Fibroblast of skin of left quadriceps (primary cell): Measurements from ENCODE around the gene KIF2C.

Experiments used
- DNase-seq, 2 experiments: peaks; one replicate each; pipeline ENCODE4 v3.0.0-alpha.2; 2013; ENCODE audit warnings: low read depth in 2 of 2

The KIF2C gene

DNA sequence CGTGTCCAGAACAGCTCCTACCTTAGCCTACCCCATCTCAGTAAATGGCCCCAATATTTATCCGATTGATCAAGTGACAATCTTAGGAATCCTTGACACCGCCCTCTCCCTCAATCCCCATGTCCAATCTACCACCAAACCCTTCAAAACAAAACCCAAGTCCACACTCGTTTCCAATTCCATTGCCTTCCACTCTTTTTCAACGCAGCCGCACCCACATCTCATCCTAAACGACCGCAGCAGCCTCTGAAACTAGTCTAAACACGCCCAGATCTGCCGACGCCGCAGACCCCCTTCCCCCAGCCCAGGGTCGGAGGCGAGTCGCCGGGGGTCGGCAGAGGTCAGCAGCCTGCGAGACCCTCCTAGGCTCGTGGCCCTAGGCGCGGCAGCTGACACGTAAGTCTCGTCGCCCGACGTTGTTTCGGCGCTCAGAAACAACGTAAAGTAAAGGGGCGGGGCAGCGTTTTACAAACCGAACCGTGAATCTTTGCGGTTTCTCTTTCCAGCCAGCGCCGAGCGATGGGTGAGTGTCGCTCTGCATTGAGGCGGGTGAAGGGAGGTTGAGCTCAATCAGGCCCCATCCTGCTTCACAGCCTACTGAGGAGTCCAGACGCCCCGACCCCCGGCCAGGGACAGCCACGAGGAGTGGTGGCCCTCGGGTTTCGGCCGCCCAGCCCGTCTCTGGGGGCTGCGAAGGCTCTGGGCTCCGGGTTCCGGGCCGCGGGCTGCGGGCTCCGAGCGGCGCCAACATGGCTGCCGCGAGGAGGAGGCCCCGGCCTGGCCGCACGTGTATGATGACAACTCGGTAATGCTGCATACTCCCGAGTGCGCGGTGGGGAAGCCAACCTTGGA, 35.7 kb downstream of the KIF2C start, which contains the start of gene RPS8:
Gene RPS8 (plus strand): TSS at position 463 of the 852 bp plus-strand sequence. CDS start 57 bp downstream, at position 520.
- peak; percentile 83 to 89 for DNase-seq

DNA sequence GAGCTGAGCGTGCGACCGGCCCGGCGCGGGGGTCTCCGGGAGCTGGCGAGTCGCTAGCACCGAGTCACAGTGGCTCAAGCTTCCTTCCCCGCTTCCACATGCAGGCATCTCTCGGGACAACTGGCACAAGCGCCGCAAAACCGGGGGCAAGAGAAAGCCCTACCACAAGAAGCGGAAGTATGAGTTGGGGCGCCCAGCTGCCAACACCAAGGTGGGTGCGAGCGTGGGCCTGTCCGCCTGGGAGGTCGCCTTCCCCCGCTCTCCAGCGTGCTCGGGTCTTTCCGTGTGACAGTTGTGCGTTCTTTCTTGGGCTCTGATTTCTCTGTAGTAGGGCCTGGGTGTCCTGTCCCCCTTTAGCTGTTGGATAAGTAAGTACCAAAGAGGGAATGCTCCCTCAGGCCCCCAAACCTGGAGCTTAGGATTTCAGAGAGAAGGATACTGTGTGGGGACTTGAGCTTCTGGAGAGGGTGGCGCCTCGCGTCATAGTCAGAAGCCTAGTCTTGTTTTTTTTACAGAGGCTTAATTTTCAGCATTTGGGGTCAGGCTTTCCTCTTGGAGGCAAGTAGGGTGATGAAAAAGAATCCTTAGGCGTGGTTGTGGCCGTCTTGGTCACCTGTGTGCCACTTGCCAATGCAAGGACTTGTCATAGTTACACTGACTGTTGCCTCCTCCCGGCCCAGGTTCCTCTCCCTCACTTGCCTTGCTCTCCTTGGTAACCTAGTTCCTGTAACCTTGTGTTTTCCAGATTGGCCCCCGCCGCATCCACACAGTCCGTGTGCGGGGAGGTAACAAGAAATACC, 36.5 kb downstream of the KIF2C start:
- no peak for DNase-seq

DNA sequence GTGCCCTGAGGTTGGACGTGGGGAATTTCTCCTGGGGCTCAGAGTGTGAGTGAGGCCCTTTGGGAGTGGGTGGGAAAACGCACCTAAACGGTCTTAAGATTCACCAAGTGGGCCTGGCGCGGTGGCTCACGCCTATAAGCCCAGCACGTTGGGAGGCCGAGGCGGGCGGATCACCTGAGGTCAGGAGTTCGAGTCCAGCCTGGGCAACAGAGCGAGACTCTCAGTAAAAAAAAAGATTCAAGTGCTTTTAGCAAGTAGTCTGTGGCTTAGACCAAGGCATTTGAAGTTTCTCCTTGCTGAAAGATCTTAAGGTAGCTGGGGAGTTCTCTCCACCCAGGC, 37.1 kb downstream of the KIF2C start:
- no peak for DNase-seq

DNA sequence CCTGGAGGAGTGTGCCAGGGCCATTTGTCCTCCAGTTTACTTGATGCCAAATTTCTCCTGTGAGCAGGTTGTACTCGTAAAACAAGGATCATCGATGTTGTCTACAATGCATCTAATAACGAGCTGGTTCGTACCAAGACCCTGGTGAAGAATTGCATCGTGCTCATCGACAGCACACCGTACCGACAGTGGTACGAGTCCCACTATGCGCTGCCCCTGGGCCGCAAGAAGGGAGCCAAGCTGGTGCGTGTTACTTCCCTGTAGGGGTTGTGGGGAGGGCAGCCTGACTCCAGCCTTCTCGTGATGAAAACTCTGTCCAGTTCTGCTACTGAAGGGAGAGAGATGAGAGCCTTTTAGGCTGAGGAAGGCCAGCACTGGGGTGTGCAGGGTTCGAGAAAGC, 37.9 kb downstream of the KIF2C start:
- no peak for DNase-seq

DNA sequence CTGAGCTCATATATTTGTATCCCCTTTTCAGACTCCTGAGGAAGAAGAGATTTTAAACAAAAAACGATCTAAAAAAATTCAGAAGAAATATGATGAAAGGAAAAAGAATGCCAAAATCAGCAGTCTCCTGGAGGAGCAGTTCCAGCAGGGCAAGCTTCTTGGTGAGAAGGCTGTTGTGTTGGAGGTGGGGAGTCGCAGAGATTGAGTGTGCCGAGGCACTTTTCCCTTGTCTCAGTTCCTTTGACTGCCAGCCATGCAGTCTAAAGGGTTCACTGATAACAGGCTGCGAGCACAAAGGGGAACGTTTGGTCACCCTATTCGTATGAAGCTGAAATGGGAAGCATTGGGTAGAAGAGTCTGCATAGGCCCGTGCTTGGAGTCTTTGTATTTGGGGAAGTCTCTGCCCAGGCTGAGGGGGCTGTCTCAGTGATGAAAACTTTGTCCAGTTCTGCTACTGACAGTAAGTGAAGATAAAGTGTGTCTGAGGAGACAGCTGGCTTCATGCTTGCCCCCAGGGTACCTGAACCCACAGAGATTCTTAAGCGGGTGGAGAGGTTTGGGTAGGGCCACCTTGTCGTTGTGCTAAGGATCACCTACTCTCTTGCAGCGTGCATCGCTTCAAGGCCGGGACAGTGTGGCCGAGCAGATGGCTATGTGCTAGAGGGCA, 38.5 kb downstream of the KIF2C start:
- DNase-seq, result no peak

DNA sequence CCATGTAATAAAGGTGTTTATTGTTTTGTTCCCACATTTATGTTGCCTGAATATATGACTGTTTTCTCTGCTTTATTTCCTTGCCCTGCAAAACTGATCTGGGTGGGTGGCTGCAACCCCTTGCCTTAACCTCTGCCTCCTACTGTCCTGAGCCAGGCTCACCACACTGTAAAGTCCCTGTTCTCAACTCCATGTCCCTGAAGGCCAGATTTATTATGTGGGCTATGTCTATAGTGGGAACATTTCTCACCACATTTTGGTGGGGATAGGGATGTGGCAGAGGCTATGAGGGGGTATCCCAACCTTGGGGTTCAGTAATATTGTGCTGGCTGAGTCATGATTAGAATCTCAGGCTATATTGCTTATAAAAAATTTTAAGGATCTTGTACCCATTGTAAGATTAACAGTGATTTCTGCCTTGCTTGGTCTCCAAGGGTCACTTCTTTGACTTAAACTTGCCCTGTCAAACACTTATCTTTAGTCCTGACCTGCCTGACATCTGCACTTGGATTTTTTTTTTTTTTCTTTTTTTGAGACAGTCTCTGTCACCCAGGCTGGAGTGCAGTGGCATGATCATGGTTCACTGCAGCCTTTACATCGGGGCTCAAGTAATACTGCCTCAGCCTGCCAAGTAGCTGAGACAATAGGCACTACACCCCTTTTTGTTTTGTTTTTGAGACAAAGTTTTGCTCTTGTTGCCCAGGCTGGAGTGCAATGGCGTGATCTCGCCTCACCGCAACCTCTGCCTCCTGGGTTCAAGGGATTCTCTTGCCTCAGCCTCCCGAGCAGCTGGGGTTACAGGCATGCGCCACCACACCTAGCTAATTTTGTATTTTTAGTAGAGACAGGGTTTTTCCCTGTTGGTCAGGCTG, 39.3 kb downstream of the KIF2C start:
- DNase-seq, result no peak

DNA sequence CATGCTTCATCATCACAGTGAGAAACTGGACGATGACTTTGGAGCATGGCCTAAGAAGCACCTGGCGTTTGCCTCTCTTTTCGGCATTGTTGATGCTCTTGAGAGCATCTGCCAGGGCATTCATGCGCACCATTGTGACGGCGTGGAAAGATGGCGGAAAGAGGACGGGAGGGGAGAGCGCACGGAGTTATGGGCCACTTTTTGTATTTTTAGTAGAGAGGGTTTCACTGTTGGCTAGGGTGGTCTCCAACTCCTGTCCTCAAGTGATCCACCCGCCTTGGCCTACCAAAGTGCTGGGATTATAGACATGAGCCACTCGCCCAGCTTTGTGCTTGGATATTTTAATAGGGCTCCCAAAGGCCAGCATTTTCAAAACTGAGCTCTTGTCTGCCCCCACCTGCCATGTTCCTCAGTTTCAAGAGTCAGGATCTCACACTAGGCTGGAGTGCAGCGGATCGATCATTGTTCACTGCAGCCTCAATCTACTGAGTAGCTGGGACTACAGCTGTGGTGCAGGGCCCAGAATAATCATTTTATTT, 41.0 kb downstream of the KIF2C start:
- no peak for DNase-seq

DNA sequence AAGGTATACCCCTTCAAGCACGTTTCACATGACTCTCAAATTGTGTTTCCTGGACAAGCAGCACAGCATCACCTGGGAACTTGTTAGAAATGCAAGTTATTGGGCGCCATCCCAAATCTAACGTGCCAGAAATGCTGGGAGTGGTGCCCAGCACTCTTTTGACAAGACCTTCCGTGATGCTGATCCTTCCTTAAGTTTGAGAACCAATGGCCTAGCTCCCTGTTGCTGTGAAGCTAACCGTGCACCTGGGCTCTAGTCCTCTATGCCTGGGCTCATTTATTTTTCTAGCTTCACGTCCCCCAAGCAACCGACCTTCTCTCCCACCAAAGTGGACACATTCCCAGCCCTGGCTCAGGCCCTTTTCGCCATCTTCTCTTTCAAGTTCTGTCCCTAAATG, 44.1 kb downstream of the KIF2C start:
- no peak for DNase-seq

DNA sequence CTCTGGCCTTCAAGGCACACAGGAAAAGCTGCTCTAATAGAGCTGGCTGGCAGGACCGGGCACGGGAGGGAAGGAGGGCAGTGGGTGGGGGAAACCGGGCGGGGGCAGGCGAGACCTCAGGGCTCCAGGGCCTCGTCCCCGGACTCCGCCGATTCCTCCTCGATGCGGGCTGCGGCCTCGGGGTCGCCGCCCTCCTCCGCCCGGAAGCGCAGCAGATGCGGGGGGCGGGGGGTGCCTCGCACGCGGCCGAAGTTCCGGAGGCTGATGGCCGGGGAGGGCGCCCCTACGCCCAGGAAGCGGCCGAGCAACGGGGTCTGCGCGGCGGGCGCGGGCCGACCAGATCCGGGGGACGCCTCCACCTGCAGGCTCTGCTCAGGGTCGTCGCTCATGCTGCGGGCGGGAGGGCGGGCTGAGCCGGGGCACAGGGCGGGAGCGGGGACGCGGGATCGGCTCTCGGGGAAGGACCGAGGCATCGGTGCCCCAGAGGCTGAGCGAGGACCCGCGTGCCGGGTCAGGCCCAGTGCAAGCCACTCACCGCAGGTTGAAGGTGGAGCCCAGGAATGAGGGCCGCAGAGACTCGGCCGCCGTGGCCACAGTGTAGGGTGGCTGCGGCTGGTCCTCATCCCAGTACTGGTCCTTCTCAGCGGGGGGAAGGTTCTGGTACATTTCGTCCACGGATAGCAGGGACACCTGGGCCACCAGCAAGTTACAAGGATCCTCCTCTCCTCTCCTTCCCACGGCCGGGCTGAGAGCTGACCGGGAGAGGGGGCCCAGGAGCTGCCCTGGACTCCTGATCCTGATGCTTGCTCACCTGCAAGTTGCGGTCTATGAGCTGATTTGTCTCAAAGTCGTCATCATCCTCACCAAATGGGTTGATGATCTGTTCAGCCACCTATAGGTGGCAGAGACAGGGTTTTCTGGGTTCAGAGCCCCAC, 44.7 kb downstream of the KIF2C start:
- no peak for DNase-seq

DNA sequence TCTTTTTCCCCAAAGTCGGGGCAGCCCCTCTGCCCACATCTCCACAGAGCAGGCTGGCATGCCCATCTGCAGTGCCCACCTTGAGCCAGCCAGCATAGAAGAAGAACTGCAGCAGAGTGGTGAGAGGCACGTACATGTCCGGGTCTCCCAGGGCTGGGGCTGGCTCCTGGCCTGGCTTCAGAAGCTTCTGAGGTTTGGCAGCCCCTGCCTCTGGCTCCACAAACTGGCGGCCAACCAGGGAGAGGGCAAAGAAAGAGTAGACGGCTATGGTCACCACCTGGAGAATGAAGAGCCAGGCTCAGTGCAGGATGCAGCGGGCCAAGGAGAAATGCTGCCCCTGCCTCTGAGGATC, 45.4 kb downstream of the KIF2C start:
- DNase-seq, result no peak

DNA sequence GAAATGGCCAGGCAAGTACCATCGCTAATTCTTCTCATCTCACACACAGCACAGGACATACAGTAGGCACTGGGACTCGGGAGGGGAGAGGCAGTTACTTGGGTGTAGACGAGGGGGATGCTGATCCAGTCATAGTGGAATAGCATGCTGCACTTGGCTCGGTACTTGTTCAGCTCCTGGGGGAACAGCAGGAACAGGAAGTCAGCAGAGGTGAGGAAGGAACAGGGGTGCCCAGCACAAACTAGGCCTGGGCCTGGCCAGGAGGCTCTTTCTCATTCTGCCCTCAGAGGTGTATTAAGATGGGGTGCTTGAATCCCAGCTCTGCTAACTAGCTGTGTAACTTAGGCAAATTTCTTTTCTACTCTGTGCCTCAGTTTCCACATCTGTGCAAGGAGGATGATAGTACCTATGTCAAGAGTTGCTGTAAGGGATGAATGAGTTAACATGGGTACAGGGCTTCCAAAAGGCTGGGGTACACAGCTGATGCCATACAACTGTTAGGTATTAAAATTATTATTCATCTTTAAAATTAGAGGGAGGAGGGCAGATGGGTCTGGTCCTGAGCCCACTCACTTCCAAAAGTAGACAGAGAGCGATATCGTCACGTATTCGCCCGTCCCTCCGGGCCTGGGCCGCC, 46.0 kb downstream of the KIF2C start:
- DNase-seq, result no peak

DNA sequence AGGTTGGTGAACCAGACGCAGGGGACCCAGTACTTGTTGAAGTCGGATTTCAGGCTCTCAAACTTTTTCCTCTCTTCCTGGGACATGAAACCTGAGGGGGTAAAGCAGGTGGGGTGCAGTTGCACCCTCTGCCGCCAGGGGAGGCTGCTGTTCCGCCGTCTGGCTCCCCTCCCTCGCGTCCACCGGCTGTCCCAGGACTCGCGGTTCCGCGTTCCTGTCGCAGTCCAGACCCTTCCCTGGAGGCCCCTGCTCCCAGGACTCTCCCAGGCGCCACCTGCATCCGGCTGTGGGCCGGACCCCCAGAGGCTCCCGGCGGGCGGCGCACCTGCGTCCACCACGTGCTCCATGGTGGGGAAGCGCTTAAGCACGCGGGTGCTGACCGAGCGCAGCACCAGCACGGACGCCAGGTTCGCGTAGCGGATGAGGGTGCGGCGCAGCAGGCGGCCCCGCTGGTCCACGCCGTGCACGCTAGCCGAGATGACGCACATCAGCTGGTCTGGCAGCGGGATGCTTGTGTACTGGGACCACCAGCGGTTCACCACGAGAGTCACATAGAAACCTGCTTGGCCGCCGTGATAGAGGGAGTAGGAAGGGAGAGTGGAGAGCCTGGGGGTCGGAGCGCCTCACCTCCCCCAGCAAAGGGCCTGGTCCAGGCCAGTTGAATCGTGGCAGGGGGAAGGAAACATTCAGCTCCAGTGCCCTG, 46.7 kb downstream of the KIF2C start:
- DNase-seq, result no peak

DNA sequence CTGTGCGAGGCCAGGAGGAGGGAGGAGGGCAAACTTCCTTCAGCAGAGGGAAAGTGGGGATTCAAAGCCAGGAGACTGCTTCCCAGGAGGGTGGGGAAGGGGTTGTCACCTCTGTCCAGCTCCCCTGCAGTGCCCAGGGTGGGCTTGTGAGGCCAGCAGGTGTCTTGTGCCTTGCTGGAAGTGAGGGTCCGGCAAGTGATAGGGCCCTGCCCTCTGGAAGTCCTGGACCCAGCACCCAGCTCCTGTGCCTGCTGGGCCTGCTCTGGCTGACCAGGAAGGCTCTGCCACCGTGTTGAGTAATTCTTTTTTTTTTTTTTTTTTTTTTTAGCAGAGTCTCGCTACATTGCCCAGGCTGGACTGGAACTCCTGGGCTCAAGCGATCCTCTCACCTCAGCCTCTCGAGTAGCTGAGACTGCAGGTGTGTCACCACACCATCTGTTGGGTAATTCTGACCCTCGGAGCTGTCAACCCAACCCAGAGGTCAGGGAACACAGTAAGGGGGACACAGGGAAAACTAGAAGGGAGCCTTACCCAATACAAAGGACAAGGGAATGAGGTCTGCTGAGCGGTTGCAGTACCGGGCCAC, 47.3 kb downstream of the KIF2C start:
- DNase-seq, result no peak

DNA sequence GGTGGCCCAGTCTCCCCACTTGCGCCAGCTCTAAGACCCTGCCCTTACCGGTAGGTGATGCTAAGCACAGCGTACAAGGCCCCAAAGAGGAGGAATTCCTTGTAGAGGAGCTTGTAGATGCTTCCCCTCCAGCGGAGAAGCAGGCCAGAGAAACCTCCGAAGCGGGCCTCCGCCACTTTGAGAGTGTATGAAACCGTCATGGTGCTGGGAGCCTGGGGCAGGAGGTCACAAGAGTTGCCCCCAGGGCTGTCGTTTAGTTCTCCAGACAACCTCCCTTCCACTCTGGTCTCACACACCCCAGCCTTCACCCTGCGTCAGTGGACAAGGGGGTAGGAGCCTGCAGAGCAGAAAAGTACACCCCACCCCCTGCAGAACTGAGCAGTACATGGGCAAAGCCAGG, 47.9 kb downstream of the KIF2C start:
- DNase-seq, result no peak

DNA sequence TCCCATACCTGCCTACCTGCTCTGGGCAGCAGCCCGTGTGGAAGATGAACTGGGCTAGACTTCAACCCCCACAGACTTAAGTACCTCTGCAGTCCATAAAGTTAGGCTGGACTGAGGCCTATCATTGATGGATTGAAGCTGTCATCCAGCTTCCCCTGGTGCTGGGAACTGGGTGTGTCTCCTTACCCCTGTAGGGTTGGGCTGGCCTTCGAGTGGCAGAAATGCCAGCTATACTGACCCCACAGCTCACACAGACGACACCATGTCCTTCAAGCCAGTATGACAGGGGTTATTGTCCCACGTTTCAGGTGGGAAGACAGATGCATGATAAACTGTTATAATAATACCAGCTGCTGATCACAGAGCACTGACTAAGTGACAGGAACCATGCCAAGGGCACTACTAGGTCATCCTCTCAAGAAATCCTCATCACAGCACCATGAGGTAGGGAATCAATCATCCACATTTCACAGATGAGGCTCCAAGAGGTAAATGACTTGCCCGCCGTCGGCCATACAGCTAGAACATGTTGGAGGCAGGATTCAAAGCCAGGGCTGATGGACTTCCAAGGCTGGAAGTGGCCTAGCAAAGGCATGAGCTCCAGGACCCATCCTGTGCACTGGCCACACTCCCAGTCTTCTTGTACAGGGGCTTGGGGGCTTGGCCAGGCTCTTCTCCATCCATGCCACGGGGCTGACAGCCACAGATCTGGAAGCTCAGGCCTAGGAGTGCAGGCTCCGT, 48.7 kb downstream of the KIF2C start, which contains the start of gene BEST4:
Gene BEST4 (minus strand): TSS at position 51 of the 741 bp plus-strand sequence. CDS start 465 bp downstream, outside the sequence.
- no peak for DNase-seq

DNA sequence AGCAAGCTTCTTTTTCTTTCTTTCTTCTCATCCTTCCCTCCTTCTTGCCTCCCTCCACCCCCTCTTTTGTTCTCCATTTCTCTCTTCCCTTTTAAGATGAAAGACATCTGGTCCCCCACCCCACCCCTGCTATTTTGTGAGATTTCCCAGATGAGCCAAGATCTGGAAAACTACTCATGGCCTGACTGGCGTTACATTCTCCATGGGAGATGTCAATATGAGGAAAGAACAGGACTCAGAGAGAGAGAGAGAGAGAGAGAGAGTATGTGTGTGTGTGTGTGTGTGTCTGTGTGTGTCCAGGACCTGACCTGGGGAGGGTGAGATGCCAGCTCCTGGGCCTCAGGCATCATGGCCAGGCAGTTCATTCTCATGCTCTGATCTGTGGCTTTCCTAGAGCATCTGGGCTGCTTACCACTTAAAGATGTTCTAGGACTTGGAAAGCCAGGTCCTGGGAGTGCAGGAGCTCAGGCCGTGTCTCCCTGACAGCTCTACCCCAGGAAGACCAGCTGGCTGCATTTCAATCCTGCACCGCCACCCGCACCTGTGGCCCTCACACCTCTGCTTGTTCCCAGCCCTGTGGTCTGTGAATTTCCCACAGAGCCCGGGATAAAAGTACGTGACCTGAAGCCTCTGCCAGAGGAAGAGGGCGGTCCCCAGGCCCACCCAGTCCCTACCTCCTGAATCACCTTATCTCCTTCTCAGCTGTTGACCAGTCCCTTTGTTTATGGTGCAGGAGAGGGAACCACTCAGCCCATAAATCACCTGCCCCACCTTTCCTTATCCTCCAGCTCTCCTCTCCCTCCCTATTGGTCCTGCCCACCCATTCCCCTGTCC, 51.5 kb downstream of the KIF2C start:
- no peak for DNase-seq
